ENCODE results near the gene RASSF7.
A peak's percentile ranks its signal among the peaks of the same experiment; 100 is the strongest.

RASSF7 gene

GRCh38 chr11:529728-530411, 30.9 kb upstream of the RASSF7 start:
- no peak overlapping the region for H3K4me3 ChIP-seq (replicated peaks; ENCODE audit: low read depth, low read length)
- no peak for DNase-seq (ENCODE audit: low read depth)
- TF ChIP-seq CTCF (IDR thresholded peaks at IDR 0.05; ENCODE audit: low read length, missing control alignments): no peak

GRCh38 chr11:530960-531831, 29.6 kb upstream of the RASSF7 start:
- DNase-seq (ENCODE audit: low read depth): no peak

GRCh38 chr11:531919-532526, 28.7 kb upstream of the RASSF7 start:
- no peak overlapping the region for H3K4me3 ChIP-seq (replicated peaks; ENCODE audit: low read depth, low read length)
- no peak for DNase-seq (ENCODE audit: low read depth)
- no peak for TF ChIP-seq CTCF (IDR thresholded peaks at IDR 0.05; ENCODE audit: low read length, missing control alignments)

More at GRCh38 chr11:530960-531831, 29.6 kb upstream of the RASSF7 start:
- no peak overlapping the region for H3K4me3 ChIP-seq (replicated peaks; ENCODE audit: low read depth, low read length)
- no peak for TF ChIP-seq CTCF (IDR thresholded peaks at IDR 0.05; ENCODE audit: low read length, missing control alignments)

- no peak for TF ChIP-seq CTCF (IDR thresholded peaks at IDR 0.05; ENCODE audit: low read length, missing control alignments)
- DNase-seq (ENCODE audit: low read depth): no peak
- H3K4me3 ChIP-seq (replicated peaks; ENCODE audit: low read depth, low read length): no peak overlapping the region
Observed at GRCh38 chr11:532527-532985, 28.2 kb upstream of the RASSF7 start.

GRCh38 chr11:532986-533585, 27.7 kb upstream of the RASSF7 start:
- TF ChIP-seq CTCF (IDR thresholded peaks at IDR 0.05; ENCODE audit: low read length, missing control alignments): no peak
- no peak overlapping the region for H3K4me3 ChIP-seq (replicated peaks; ENCODE audit: low read depth, low read length)
- DNase-seq (ENCODE audit: low read depth): no peak

- TF ChIP-seq CTCF (IDR thresholded peaks at IDR 0.05; ENCODE audit: low read length, missing control alignments): no peak
- peak overlapping the region; percentile 72 for H3K4me3 ChIP-seq (replicated peaks; ENCODE audit: low read depth, low read length)
Observed at GRCh38 chr11:533586-534395, 27.0 kb upstream of the RASSF7 start.

More at GRCh38 chr11:533586-534395, 27.0 kb upstream of the RASSF7 start:
- DNase-seq (ENCODE audit: low read depth): no peak

All from fibroblast of pulmonary artery (primary cell).